T1000 (cell line): Measurements from ENCODE around the gene CASP7.

Source experiments
- DNase-seq: peaks from one replicate; lab custom pipeline; 2025; ENCODE audit warnings: mixed read lengths; lab: John Stamatoyannopoulos, UW

Gene CASP7

DNA sequence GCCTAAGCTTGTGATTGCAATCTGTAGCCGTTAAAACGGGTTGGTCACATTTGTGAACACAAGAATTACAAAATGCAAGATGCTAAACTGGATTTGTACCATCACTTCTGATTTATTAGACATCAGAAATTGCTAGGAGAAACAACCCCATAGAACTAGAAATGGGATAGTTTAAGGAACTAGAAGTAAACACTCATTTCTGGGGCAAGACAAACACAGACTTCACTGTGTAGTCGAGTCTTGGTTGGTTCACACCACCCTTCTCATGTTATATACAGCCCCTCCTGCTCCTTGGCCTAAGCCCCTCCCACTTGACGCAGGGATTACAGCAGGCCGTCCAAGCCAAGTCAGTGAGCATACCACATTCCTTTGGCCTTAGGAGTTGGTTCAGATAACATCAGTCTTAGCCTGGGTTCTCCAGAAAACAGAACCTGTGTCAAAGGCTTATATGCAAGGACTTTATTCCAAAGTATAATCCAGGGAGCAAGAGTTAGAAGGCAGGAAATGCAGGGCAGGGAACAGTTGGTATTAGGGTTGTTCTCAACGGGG, 13.8 kb upstream of the CASP7 start:
- DNase-seq: peak; percentile 26

GRCh38 chr10:113666682-113667252, 12.9 kb upstream of the CASP7 start:
- no peak for DNase-seq

- peak; percentile 51 for DNase-seq
Observed at GRCh38 chr10:113680190-113681111, 739 bp downstream of the CASP7 start.

GRCh38 chr10:113681533-113682470, 2.1 kb downstream of the CASP7 start:
- no peak for DNase-seq

DNA sequence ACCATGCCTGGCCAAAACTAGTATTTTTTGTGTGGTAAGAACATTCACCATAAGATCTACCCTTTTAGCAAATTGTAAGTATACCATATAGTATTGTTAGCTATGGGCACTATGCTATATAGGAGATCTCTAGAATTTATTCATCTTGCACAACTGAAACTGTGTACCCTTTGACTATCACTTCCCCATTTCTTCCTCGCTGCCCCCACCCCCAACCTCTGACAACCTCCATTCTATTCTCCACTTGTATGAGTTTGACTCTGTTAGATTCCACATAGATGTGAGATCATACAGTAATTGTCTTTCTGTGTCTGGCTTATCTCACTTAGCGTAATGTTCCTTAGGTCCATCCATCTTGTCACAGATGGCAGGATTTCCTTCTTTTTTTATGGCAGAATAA, 3.6 kb downstream of the CASP7 start:
- no peak for DNase-seq

DNA sequence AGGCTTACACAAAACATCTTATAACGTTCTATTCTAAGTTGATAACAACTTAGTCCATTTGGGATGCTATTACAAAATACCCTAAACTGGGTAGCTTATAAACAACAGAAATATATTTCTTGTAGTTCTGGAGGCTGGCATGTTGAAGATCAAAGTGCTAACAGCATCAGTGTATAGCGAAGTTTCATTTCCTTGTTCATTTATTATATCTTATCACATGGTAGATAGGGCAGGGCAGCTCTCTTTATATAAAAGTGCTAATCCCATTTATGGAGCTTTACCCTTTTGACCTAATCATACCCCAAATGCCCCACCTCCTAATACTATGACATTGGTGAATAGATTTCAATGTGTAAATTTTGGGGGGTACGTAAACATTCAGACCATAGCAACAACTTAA, 6.3 kb downstream of the CASP7 start:
- DNase-seq: no peak

- no peak for DNase-seq
Observed at GRCh38 chr10:113687037-113687436, 7.3 kb downstream of the CASP7 start.

DNA sequence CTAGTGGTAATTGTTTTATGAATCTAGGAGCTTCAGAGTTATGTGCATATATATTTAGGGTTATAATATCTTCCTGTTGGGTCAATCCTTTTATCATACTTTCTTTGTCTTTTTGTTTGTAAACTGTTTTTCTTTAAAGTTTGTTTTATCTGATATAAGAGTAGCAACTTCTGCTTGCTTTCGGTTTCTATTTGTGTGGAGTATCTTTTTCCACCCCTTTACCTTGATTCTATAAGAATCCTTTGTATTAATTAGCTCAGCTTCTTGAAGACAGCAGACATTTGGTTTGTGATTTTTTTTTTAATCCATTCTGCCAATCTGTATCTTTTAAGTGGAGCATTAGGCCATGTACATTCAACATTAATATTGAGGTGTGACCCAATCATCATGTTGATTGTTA, 9.3 kb downstream of the CASP7 start:
- no peak for DNase-seq

GRCh38 chr10:113689574-113689973, 9.9 kb downstream of the CASP7 start:
- DNase-seq: no peak

GRCh38 chr10:113690749-113691148, 11.0 kb downstream of the CASP7 start:
- no peak for DNase-seq

DNA sequence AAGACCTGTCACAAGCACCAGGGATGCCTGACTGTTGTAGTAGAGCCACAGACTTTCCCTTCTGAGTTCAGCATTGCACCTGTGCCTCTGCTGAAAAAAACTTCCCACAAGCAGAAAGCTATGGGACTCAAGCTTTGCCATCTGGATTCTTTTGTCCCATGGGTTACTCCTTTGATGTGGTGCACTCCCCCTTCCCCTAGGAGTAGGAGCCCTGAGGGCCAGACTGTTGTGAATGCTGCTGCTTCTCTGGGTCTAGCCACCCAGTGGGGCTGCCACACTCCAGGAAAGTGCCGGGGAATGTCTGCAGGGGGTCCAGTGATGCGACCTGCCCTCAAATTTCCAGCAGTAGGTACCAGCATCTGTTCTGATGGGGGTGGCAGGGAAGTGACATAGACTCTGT, 11.7 kb downstream of the CASP7 start:
- DNase-seq: no peak

GRCh38 chr10:113692271-113692670, 12.6 kb downstream of the CASP7 start:
- DNase-seq: no peak

GRCh38 chr10:113693348-113693747, 13.6 kb downstream of the CASP7 start:
- DNase-seq: no peak

- no peak for DNase-seq
Observed at GRCh38 chr10:113695691-113696090, 16.0 kb downstream of the CASP7 start.

DNA sequence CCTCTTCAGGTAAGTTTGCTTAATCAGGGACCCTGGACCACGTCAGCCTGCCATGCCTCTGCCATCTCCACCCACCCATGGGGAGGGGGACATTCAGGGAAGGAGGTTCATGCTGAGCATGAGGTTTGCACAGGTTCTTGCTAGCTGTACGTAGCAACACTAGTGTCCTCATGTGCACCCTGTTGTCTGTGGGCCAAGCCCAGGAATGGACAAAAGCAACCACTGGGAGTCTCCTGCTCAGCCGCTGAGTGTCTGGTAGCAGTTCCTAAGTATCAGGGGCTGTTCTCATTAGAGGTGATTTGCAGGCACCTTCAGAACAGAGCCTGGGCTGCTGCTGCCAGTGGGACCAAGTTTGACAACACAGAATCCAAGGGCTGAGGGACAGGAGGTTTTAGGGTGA, 17.9 kb downstream of the CASP7 start:
- DNase-seq: no peak

DNA sequence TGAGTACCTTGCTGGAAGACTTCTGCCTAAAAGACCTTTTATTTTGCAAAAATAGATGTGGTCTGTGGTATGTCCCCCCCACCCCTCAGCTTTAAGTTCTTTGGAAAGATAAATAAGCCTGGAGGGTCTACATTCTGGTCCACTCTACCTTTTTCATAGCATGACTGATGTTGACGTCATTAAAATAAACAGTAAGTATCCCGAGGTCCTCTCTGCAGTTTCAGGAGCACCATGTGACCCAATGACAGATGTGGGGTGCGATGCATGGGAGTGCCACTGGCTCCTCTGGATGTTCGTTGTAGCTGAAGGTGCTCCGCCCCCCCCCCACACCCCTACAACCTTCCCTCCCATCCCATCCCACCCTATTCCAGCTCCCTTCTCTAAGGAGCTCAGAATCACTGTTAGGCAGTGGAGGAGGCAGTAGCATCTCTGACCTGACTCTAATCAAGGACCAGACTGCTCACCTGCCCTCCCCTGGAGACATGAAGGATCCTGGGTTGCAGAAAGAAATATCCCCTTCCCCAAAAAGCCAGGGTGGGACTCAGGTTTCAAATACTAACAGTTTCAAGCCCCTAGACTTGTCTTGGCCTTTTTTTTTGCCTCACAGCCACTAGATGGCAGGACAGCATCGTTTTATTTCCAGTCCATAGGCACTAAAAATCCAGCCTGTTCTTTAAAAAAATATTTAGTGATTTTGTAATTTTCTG, 25.1 kb downstream of the CASP7 start:
- peak; percentile 7 for DNase-seq

DNA sequence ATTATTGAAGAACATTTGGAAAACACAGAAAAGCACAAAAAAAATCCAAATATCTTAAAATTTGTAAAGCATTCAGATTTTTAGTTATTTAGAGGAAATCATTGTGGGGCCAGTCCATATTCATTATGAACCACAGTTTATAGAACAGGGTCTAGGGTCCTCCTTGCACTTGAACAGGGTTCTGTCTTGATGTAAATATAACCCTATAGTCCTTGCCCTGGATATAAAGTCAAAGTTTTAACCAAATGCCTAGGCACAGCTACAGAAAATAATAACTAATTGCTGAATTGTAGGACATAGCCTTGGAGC, 25.6 kb downstream of the CASP7 start:
- no peak for DNase-seq

GRCh38 chr10:113706623-113707022, 26.9 kb downstream of the CASP7 start:
- DNase-seq: no peak

- DNase-seq: no peak
Observed at GRCh38 chr10:113708640-113709039, 28.9 kb downstream of the CASP7 start.

DNA sequence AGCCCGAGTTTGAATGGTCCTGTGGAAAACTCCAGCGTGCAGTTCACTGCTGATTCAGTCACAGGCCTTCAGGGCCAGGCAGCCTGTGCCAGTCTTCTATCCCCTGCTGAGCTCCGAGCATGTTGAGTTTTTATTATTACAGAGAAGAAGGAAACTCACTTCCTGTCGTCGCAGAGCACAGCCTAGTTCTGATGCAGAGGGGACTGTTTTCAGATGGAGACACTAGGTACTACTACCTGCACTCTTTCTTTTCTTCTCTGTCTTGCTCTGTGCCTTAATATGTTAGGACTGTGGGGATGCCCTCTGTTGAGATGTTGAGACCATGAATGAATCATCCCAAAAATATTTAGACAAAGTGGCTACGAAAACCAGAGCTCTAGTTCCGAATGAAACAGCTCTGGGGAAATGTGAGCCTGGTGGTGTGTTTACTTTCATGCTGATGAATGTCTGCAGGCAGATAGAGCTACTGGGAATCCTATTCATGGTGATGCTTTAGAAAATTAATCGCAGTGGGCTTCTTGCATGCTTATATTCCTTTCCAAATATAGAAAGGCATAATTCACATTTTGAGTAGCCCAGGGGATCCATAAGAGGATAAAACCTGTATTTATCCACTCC, 29.6 kb downstream of the CASP7 start:
- DNase-seq: peak; percentile 50

GRCh38 chr10:113711142-113711541, 31.4 kb downstream of the CASP7 start:
- no peak for DNase-seq
